Measurements from ENCODE around the gene OR4X2.

The OR4X2 gene

GRCh38 chr11:48242501-48242900, 2.4 kb upstream of the OR4X2 start:
- no peak for TF ChIP-seq ARNT (IDR thresholded peaks at IDR 0.05)
- no peak for TF ChIP-seq SUZ12 (IDR thresholded peaks at IDR 0.05)
- TF ChIP-seq TARDBP (IDR thresholded peaks at IDR 0.05): no peak
- no peak for TF ChIP-seq PKNOX1 (IDR thresholded peaks at IDR 0.05)
- TF ChIP-seq BHLHE40 (IDR thresholded peaks at IDR 0.05; ENCODE audit: borderline replicate concordance): no peak
- no peak for TF ChIP-seq NFRKB (IDR thresholded peaks at IDR 0.05)
- TF ChIP-seq HDGF (IDR thresholded peaks at IDR 0.05; ENCODE audit: borderline replicate concordance): no peak
- no peak for TF ChIP-seq FOXK2 (IDR thresholded peaks at IDR 0.05)
- no peak for TF ChIP-seq CTBP1 (IDR thresholded peaks at IDR 0.05; ENCODE audit: borderline replicate concordance)
- TF ChIP-seq ZNF384 (IDR thresholded peaks at IDR 0.05): no peak
- TF ChIP-seq SP1 (IDR thresholded peaks at IDR 0.05): no peak
- no peak for TF ChIP-seq L3MBTL2 (conservative IDR thresholded peaks at IDR 0.05)
- TF ChIP-seq ELF4 (IDR thresholded peaks at IDR 0.05): no peak
- TF ChIP-seq FOXA1 (IDR thresholded peaks at IDR 0.05): no peak
- no peak for DNase-seq (ENCODE audit: extremely low spot score)
- ChIA-PET POLR2A (no interaction called here), CTCF (no interaction called here)

- POLR2A ChIA-PET: no interaction called here
- DNase-seq (ENCODE audit: extremely low spot score): no peak
- CTCF ChIA-PET: no interaction called here
- no peak for TF ChIP-seq CTBP1 (IDR thresholded peaks at IDR 0.05; ENCODE audit: borderline replicate concordance)
- TF ChIP-seq SUZ12 (IDR thresholded peaks at IDR 0.05): no peak
- TF ChIP-seq NFRKB (IDR thresholded peaks at IDR 0.05): no peak
- TF ChIP-seq FOXK2 (IDR thresholded peaks at IDR 0.05): no peak
- TF ChIP-seq PKNOX1 (IDR thresholded peaks at IDR 0.05): no peak
- TF ChIP-seq HDGF (IDR thresholded peaks at IDR 0.05; ENCODE audit: borderline replicate concordance): no peak
- TF ChIP-seq LEF1 (IDR thresholded peaks at IDR 0.05; ENCODE audit: borderline replicate concordance): no peak
- TF ChIP-seq FOXA1 (IDR thresholded peaks at IDR 0.05): no peak
- TF ChIP-seq ELF4 (IDR thresholded peaks at IDR 0.05): no peak
- no peak for TF ChIP-seq TARDBP (IDR thresholded peaks at IDR 0.05)
These were observed 4.0 kb downstream of the OR4X2 start for GRCh38 chr11:48248902-48249301.

- CTCF ChIA-PET: no interaction called here
- TF ChIP-seq FOXM1 (IDR thresholded peaks at IDR 0.05; ENCODE audit: borderline replicate concordance) (no peak), BHLHE40 (IDR thresholded peaks at IDR 0.05; ENCODE audit: borderline replicate concordance) (no peak), NFRKB (IDR thresholded peaks at IDR 0.05) (no peak), TARDBP (IDR thresholded peaks at IDR 0.05) (no peak), ARNT (IDR thresholded peaks at IDR 0.05) (no peak), SP1 (IDR thresholded peaks at IDR 0.05) (no peak), LEF1 (IDR thresholded peaks at IDR 0.05; ENCODE audit: borderline replicate concordance) (no peak), PKNOX1 (IDR thresholded peaks at IDR 0.05) (no peak), SUZ12 (IDR thresholded peaks at IDR 0.05) (no peak), CTBP1 (IDR thresholded peaks at IDR 0.05; ENCODE audit: borderline replicate concordance) (no peak), FOXK2 (IDR thresholded peaks at IDR 0.05) (no peak), HDGF (IDR thresholded peaks at IDR 0.05; ENCODE audit: borderline replicate concordance) (no peak), ZNF384 (IDR thresholded peaks at IDR 0.05) (no peak), FOXA1 (IDR thresholded peaks at IDR 0.05) (no peak), L3MBTL2 (conservative IDR thresholded peaks at IDR 0.05) (no peak), ELF4 (IDR thresholded peaks at IDR 0.05) (no peak)
- no peak for DNase-seq (ENCODE audit: extremely low spot score)
- POLR2A ChIA-PET: no interaction called here
These were observed 16.7 kb downstream of the OR4X2 start for GRCh38 chr11:48261600-48261999.

- no peak for TF ChIP-seq L3MBTL2 (conservative IDR thresholded peaks at IDR 0.05)
- TF ChIP-seq HDGF (IDR thresholded peaks at IDR 0.05; ENCODE audit: borderline replicate concordance): no peak
- TF ChIP-seq BHLHE40 (IDR thresholded peaks at IDR 0.05; ENCODE audit: borderline replicate concordance): no peak
- TF ChIP-seq FOXA1 (IDR thresholded peaks at IDR 0.05): no peak
- no peak for TF ChIP-seq FOXM1 (IDR thresholded peaks at IDR 0.05; ENCODE audit: borderline replicate concordance)
- TF ChIP-seq TARDBP (IDR thresholded peaks at IDR 0.05): no peak
- no peak for TF ChIP-seq FOXK2 (IDR thresholded peaks at IDR 0.05)
- TF ChIP-seq ZNF384 (IDR thresholded peaks at IDR 0.05): no peak
- TF ChIP-seq CTBP1 (IDR thresholded peaks at IDR 0.05; ENCODE audit: borderline replicate concordance): no peak
- TF ChIP-seq ARNT (IDR thresholded peaks at IDR 0.05): no peak
- no peak for TF ChIP-seq ELF4 (IDR thresholded peaks at IDR 0.05)
- TF ChIP-seq SUZ12 (IDR thresholded peaks at IDR 0.05): no peak
- no peak for TF ChIP-seq PKNOX1 (IDR thresholded peaks at IDR 0.05)
- no peak for TF ChIP-seq SP1 (IDR thresholded peaks at IDR 0.05)
- TF ChIP-seq NFRKB (IDR thresholded peaks at IDR 0.05): no peak
- DNase-seq (ENCODE audit: extremely low spot score): no peak
- ChIA-PET CTCF (no interaction called here), POLR2A (no interaction called here)
These were observed 18.6 kb downstream of the OR4X2 start, which contains the start of gene OR4X1 for GRCh38 chr11:48263423-48263911. Gene OR4X1, plus strand, starts transcription at chr11:48263861. Its CDS starts 0 bp downstream, at chr11:48263861.

- no peak for DNase-seq (ENCODE audit: extremely low spot score)
- ChIA-PET POLR2A (no interaction called here), CTCF (no interaction called here)
- TF ChIP-seq ARNT (IDR thresholded peaks at IDR 0.05): no peak
- TF ChIP-seq FOXA1 (IDR thresholded peaks at IDR 0.05): no peak
- no peak for TF ChIP-seq BHLHE40 (IDR thresholded peaks at IDR 0.05; ENCODE audit: borderline replicate concordance)
- TF ChIP-seq L3MBTL2 (conservative IDR thresholded peaks at IDR 0.05): no peak
- TF ChIP-seq FOXK2 (IDR thresholded peaks at IDR 0.05): no peak
- no peak for TF ChIP-seq ELF4 (IDR thresholded peaks at IDR 0.05)
- no peak for TF ChIP-seq FOXM1 (IDR thresholded peaks at IDR 0.05; ENCODE audit: borderline replicate concordance)
- TF ChIP-seq SP1 (IDR thresholded peaks at IDR 0.05): no peak
- TF ChIP-seq TARDBP (IDR thresholded peaks at IDR 0.05): no peak
- TF ChIP-seq PKNOX1 (IDR thresholded peaks at IDR 0.05): no peak
- TF ChIP-seq CTBP1 (IDR thresholded peaks at IDR 0.05; ENCODE audit: borderline replicate concordance): no peak
These were observed 25.7 kb downstream of the OR4X2 start for GRCh38 chr11:48270621-48271020.
